ENCODE results near the gene HHAT.

HHAT gene

GRCh38 chr1:210291081-210291764 lies 37.5 kb upstream of the HHAT start:
- no peak overlapping the region for H3K4me3 ChIP-seq (ENCODE audit: low read length in 2 of 2)
- H4K91ac ChIP-seq (ENCODE audit: low read depth, low read length, poor library complexity), result no peak overlapping the region
- no peaks in the 10 kb centered on the region for H3K9me3 ChIP-seq (replicated peaks in 1 of 2; ENCODE audit: control insufficient read depth in 2 of 2, insufficient read depth in 1 of 2, low read depth in 1 of 2, low read length in 2 of 2)
- H3K23ac ChIP-seq (ENCODE audit: low read depth, low read length, poor library complexity), result no peak overlapping the region
- H4K8ac ChIP-seq (ENCODE audit: low read depth, low read length), result no peak overlapping the region
- no peak for DNase-seq (ENCODE audit: low spot score)
- no peak overlapping the region for H2BK5ac ChIP-seq (ENCODE audit: low read length)
- H3K27me3 ChIP-seq (ENCODE audit: control insufficient read depth in 3 of 3, insufficient read depth in 3 of 3, low read depth in 1 of 3, low read length in 3 of 3), result peaks cover 0 to 65% (median 0%) of the 10 kb centered on the region in 3 experiments
- H2BK12ac ChIP-seq (ENCODE audit: low read length), result peak overlapping the region; percentile 25
- no peak overlapping the region for H3K9ac ChIP-seq (ENCODE audit: low read depth, low read length, poor library complexity)
- H2AK5ac ChIP-seq (ENCODE audit: low read depth, low read length), result no peak overlapping the region
- no peak overlapping the region for H2BK15ac ChIP-seq (ENCODE audit: low read length)
- no peak overlapping the region for H3K4me2 ChIP-seq (ENCODE audit: insufficient read depth, low read length, poor library complexity, severe bottlenecking)
- H3K27ac ChIP-seq (replicated peaks; ENCODE audit: low read length), result peak overlapping the region; percentile 42
- no peak overlapping the region for H3K14ac ChIP-seq (ENCODE audit: low read length)
- no peak overlapping the region for H3K4ac ChIP-seq (ENCODE audit: low read length)
- peaks cover 0 to 28% of the 10 kb centered on the region in 2 donors for H3K4me1 ChIP-seq (ENCODE audit: control insufficient read depth in 2 of 2, insufficient read depth in 1 of 2, low read depth in 1 of 2, low read length in 2 of 2)
- no peaks in the 10 kb centered on the region for H3K79me1 ChIP-seq (ENCODE audit: low read depth, low read length)
- H2BK120ac ChIP-seq (ENCODE audit: low read depth, low read length), result no peak overlapping the region
- WGBS, 2 donors (ENCODE audit: extremely low coverage in 2 of 2, insufficient read length in 2 of 2, insufficient replicate concordance in 1 of 2), result no CpG with 5 or more reads among the region's 8 CpGs
- peak overlapping the region; percentile 45 for H3K18ac ChIP-seq (ENCODE audit: low read length)
- no peaks in the 10 kb centered on the region for H3K36me3 ChIP-seq (replicated peaks in 1 of 2; ENCODE audit: control insufficient read depth in 2 of 2, insufficient read depth in 2 of 2, low read length in 2 of 2)
- no peak overlapping the region for H2AFZ ChIP-seq (ENCODE audit: low read length)

- Histone ChIP-seq H3K27me3 (ENCODE audit: control insufficient read depth in 3 of 3, insufficient read depth in 3 of 3, low read depth in 1 of 3, low read length in 3 of 3) (peaks cover 0 to 65% (median 0%) of the 10 kb centered on the region in 3 experiments), H4K91ac (ENCODE audit: low read depth, low read length, poor library complexity) (no peak overlapping the region), H3K23ac (ENCODE audit: low read depth, low read length, poor library complexity) (no peak overlapping the region), H3K4ac (ENCODE audit: low read length) (no peak overlapping the region), H2BK15ac (ENCODE audit: low read length) (no peak overlapping the region), H4K8ac (ENCODE audit: low read depth, low read length) (no peak overlapping the region), H2BK5ac (ENCODE audit: low read length) (no peak overlapping the region), H2BK12ac (ENCODE audit: low read length) (no peak overlapping the region), H3K36me3 (replicated peaks in 1 of 2; ENCODE audit: control insufficient read depth in 2 of 2, insufficient read depth in 2 of 2, low read length in 2 of 2) (no peaks in the 10 kb centered on the region), H3K4me3 (ENCODE audit: low read length in 2 of 2) (no peak overlapping the region), H3K4me1 (ENCODE audit: control insufficient read depth in 2 of 2, insufficient read depth in 1 of 2, low read depth in 1 of 2, low read length in 2 of 2) (peaks cover 0 to 28% of the 10 kb centered on the region in 2 donors), H3K27ac (replicated peaks; ENCODE audit: low read length) (peak overlapping the region; percentile 71), H2AFZ (ENCODE audit: low read length) (peak overlapping the region; percentile 87), H3K9ac (ENCODE audit: low read depth, low read length, poor library complexity) (no peak overlapping the region), H3K18ac (ENCODE audit: low read length) (no peak overlapping the region), H3K9me3 (replicated peaks in 1 of 2; ENCODE audit: control insufficient read depth in 2 of 2, insufficient read depth in 1 of 2, low read depth in 1 of 2, low read length in 2 of 2) (no peaks in the 10 kb centered on the region), H3K4me2 (ENCODE audit: insufficient read depth, low read length, poor library complexity, severe bottlenecking) (no peak overlapping the region), H2BK120ac (ENCODE audit: low read depth, low read length) (no peak overlapping the region), H3K14ac (ENCODE audit: low read length) (no peak overlapping the region), H3K79me1 (ENCODE audit: low read depth, low read length) (no peaks in the 10 kb centered on the region), H2AK5ac (ENCODE audit: low read depth, low read length) (no peak overlapping the region)
- no peak for DNase-seq (ENCODE audit: low spot score)
- no CpG with 5 or more reads among the region's 9 CpGs for WGBS, 2 donors (ENCODE audit: extremely low coverage in 2 of 2, insufficient read length in 2 of 2, insufficient replicate concordance in 1 of 2)
These were observed 36.9 kb upstream of the HHAT start for GRCh38 chr1:210291786-210292230.

GRCh38 chr1:210292231-210292871 lies 36.4 kb upstream of the HHAT start:
- peak overlapping the region; percentile 87 for H2AFZ ChIP-seq (ENCODE audit: low read length)
- H3K79me1 ChIP-seq (ENCODE audit: low read depth, low read length), result no peaks in the 10 kb centered on the region
- peak overlapping the region; percentile 66 for H2AK5ac ChIP-seq (ENCODE audit: low read depth, low read length)
- no peak overlapping the region for H3K14ac ChIP-seq (ENCODE audit: low read length)
- peaks cover 0 to 28% of the 10 kb centered on the region in 2 donors for H3K4me1 ChIP-seq (ENCODE audit: control insufficient read depth in 2 of 2, insufficient read depth in 1 of 2, low read depth in 1 of 2, low read length in 2 of 2)
- peak overlapping the region; percentile 44 for H3K9ac ChIP-seq (ENCODE audit: low read depth, low read length, poor library complexity)
- no peak overlapping the region for H4K8ac ChIP-seq (ENCODE audit: low read depth, low read length)
- H3K4me3 ChIP-seq (ENCODE audit: low read length in 2 of 2), result peak overlapping the region; percentile 26 to 67
- H3K9me3 ChIP-seq (replicated peaks in 1 of 2; ENCODE audit: control insufficient read depth in 2 of 2, insufficient read depth in 1 of 2, low read depth in 1 of 2, low read length in 2 of 2), result no peaks in the 10 kb centered on the region
- no peak overlapping the region for H4K91ac ChIP-seq (ENCODE audit: low read depth, low read length, poor library complexity)
- H3K18ac ChIP-seq (ENCODE audit: low read length), result peak overlapping the region; percentile 76
- H3K23ac ChIP-seq (ENCODE audit: low read depth, low read length, poor library complexity), result no peak overlapping the region
- H3K27me3 ChIP-seq (ENCODE audit: control insufficient read depth in 3 of 3, insufficient read depth in 3 of 3, low read depth in 1 of 3, low read length in 3 of 3), result peaks cover 0 to 65% (median 0%) of the 10 kb centered on the region in 3 experiments
- peak overlapping the region; percentile 73 for H3K4me2 ChIP-seq (ENCODE audit: insufficient read depth, low read length, poor library complexity, severe bottlenecking)
- peak overlapping the region; percentile 43 for H2BK5ac ChIP-seq (ENCODE audit: low read length)
- H3K36me3 ChIP-seq (replicated peaks in 1 of 2; ENCODE audit: control insufficient read depth in 2 of 2, insufficient read depth in 2 of 2, low read length in 2 of 2), result no peaks in the 10 kb centered on the region
- no CpG with 5 or more reads among the region's 56 CpGs for WGBS, 2 donors (ENCODE audit: extremely low coverage in 2 of 2, insufficient read length in 2 of 2, insufficient replicate concordance in 1 of 2)
- no peak overlapping the region for H3K4ac ChIP-seq (ENCODE audit: low read length)
- H2BK120ac ChIP-seq (ENCODE audit: low read depth, low read length), result no peak overlapping the region
- H3K27ac ChIP-seq (replicated peaks; ENCODE audit: low read length), result peak overlapping the region; percentile 87
- peak; percentile 90 for DNase-seq (ENCODE audit: low spot score)
- no peak overlapping the region for H2BK15ac ChIP-seq (ENCODE audit: low read length)
- H2BK12ac ChIP-seq (ENCODE audit: low read length), result no peak overlapping the region

GRCh38 chr1:210293171-210293607 lies 35.5 kb upstream of the HHAT start:
- H3K27ac ChIP-seq (replicated peaks; ENCODE audit: low read length), result peak overlapping the region; percentile 87
- H2AK5ac ChIP-seq (ENCODE audit: low read depth, low read length), result peak overlapping the region; percentile 66
- H3K36me3 ChIP-seq (replicated peaks in 1 of 2; ENCODE audit: control insufficient read depth in 2 of 2, insufficient read depth in 2 of 2, low read length in 2 of 2), result no peaks in the 10 kb centered on the region
- peak overlapping the region; percentile 41 for H2BK15ac ChIP-seq (ENCODE audit: low read length)
- H3K18ac ChIP-seq (ENCODE audit: low read length), result peak overlapping the region; percentile 75
- no peaks in the 10 kb centered on the region for H3K79me1 ChIP-seq (ENCODE audit: low read depth, low read length)
- peaks cover 0 to 28% of the 10 kb centered on the region in 2 donors for H3K4me1 ChIP-seq (ENCODE audit: control insufficient read depth in 2 of 2, insufficient read depth in 1 of 2, low read depth in 1 of 2, low read length in 2 of 2)
- no CpG with 5 or more reads among the region's 7 CpGs for WGBS, 2 donors (ENCODE audit: extremely low coverage in 2 of 2, insufficient read length in 2 of 2, insufficient replicate concordance in 1 of 2)
- no peak overlapping the region for H2AFZ ChIP-seq (ENCODE audit: low read length)
- H3K9ac ChIP-seq (ENCODE audit: low read depth, low read length, poor library complexity), result no peak overlapping the region
- no peak overlapping the region for H3K14ac ChIP-seq (ENCODE audit: low read length)
- H3K4ac ChIP-seq (ENCODE audit: low read length), result no peak overlapping the region
- no peak overlapping the region for H2BK12ac ChIP-seq (ENCODE audit: low read length)
- DNase-seq (ENCODE audit: low spot score), result no peak
- H4K8ac ChIP-seq (ENCODE audit: low read depth, low read length), result no peak overlapping the region
- H3K27me3 ChIP-seq (ENCODE audit: control insufficient read depth in 3 of 3, insufficient read depth in 3 of 3, low read depth in 1 of 3, low read length in 3 of 3), result peaks cover 0 to 59% (median 0%) of the 10 kb centered on the region in 3 experiments
- H4K91ac ChIP-seq (ENCODE audit: low read depth, low read length, poor library complexity), result no peak overlapping the region
- H3K4me2 ChIP-seq (ENCODE audit: insufficient read depth, low read length, poor library complexity, severe bottlenecking), result peak overlapping the region; percentile 73
- H3K23ac ChIP-seq (ENCODE audit: low read depth, low read length, poor library complexity), result no peak overlapping the region
- no peaks in the 10 kb centered on the region for H3K9me3 ChIP-seq (replicated peaks in 1 of 2; ENCODE audit: control insufficient read depth in 2 of 2, insufficient read depth in 1 of 2, low read depth in 1 of 2, low read length in 2 of 2)
- H2BK120ac ChIP-seq (ENCODE audit: low read depth, low read length), result peak overlapping the region; percentile 38
- no peak overlapping the region for H2BK5ac ChIP-seq (ENCODE audit: low read length)
- no peak overlapping the region for H3K4me3 ChIP-seq (ENCODE audit: low read length in 2 of 2)
